Keratinocyte (primary cell): ENCODE data around the gene SARS1.

Experiments
- EZH2 ChIP-seq: IDR thresholded peaks from one replicate; pipeline ENCODE4 v1.6.1; 2012; ENCODE audit warnings: inconsistent platforms, mild to moderate bottlenecking, low read length, moderate library complexity
- TF ChIP-seq, protein P1 (sequence below), 3 experiments: IDR thresholded peaks in 1 of 3; conservative IDR thresholded peaks in 1 of 3; optimal IDR thresholded peaks in 1 of 3; 2 replicates in 2 of 3; 3 replicates in 1 of 3; pipeline versions ENCODE3 to v1.5.1; 2011; ENCODE audit warnings: low read length in 3 of 3, mild to moderate bottlenecking in 3 of 3, moderate library complexity in 2 of 3, control low read depth in 1 of 3, inconsistent platforms in 1 of 3; ENCODE audit not compliant: insufficient read depth in 2 of 3; ENCODE audit errors: extremely low read depth in 1 of 3

DNA sequence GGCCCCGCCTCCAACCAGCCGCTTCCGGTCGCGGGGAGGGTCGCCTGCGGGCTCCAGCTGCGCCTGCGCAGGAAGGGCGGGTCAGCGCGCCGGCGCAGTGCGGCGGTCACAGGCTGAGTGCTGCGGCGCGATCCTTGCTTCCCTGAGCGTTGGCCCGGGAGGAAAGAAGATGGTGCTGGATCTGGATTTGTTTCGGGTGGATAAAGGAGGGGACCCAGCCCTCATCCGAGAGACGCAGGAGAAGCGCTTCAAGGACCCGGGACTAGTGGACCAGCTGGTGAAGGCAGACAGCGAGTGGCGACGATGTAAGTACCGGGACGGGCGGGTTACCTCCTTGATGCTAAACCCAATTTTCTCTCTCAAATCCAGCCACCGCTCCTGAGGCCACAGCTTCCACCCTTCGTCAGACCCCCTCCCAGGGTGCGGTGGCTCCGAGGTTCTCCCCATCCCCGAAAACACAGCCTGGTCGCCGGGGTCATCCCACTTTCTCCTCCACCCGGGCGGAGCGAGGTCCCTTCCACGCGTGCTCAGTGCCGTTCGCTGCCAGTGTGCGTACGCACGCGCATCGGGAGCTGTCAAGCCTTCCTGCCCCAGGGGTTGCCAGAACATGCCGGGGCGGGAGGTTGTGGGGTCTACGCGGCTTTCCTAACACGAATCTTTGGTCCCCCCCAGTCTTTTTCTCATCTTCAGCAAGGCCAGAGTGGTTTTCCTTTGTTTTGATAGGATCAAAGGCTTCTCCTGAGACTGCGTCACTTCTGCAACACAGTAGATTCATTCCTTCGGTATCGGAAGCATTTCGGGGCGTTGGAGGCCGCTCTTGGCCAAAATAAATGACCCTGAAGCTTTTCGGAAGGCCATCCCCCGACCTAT is at the start of gene SARS1:
- TF ChIP-seq, protein P1, sequence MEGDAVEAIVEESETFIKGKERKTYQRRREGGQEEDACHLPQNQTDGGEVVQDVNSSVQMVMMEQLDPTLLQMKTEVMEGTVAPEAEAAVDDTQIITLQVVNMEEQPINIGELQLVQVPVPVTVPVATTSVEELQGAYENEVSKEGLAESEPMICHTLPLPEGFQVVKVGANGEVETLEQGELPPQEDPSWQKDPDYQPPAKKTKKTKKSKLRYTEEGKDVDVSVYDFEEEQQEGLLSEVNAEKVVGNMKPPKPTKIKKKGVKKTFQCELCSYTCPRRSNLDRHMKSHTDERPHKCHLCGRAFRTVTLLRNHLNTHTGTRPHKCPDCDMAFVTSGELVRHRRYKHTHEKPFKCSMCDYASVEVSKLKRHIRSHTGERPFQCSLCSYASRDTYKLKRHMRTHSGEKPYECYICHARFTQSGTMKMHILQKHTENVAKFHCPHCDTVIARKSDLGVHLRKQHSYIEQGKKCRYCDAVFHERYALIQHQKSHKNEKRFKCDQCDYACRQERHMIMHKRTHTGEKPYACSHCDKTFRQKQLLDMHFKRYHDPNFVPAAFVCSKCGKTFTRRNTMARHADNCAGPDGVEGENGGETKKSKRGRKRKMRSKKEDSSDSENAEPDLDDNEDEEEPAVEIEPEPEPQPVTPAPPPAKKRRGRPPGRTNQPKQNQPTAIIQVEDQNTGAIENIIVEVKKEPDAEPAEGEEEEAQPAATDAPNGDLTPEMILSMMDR (optimal IDR thresholded peaks at IDR 0.05 in 1 of 3, IDR thresholded peaks at IDR 0.05 in 1 of 3, conservative IDR thresholded peaks at IDR 0.05 in 1 of 3; ENCODE audit: extremely low read depth in 1 of 3, insufficient read depth in 2 of 3, low read length in 3 of 3), result no peak
- no peak for TF ChIP-seq EZH2
